Lung microvascular endothelial cell (primary cell): ENCODE results near the gene CCDC182. TPM values are rescaled to one million over a fixed set of nuclear protein-coding genes. Genes with fewer than 3 reads are reported as not detected.

Experiments used
- DNase-seq, 2 donors: peaks; one replicate each; pipeline versions ENCODE4 v3.0.0 to v3.0.0-alpha.2; 2010; ENCODE audit warnings: low read depth in 2 of 2
- total RNA-seq: library from RNA; depleted of rRNA; stranded (reverse); fragments of >200 nt; gene quantifications from 2 replicates; pipeline ENCODE4 v1.2.1, GENCODE V29; 2014

CCDC182 gene
- total RNA-seq = not detected in 2 replicates

- DNase-seq = no peak
These were observed at the start of gene CCDC182 for GRCh38 chr17:57745242-57745641. TSS of gene CCDC182 (minus strand) at chr17:57745299. CDS start at chr17:57745272, 27 bp downstream.

DNA sequence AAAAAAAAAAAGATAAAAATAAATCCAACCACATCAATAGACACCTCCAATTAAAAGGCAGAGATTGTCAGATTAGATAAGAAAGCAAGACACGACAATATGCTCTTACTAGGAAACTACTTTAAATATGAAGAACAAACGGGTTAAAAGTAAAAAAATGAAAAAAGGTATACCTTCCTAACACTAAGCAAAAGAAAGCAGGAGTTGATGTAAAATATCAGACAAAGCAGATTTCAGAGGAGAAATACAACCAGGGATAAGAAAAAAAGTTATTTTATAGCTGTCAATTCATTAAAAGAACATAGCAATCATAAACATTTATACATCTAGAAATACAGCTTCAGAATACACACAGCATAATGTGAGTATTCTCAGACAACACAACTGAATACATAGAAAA is 49.7 kb upstream of the CCDC182 start:
- DNase-seq = no peak

GRCh38 chr17:57788725-57789124 is 43.6 kb upstream of the CCDC182 start:
- DNase-seq = no peak

DNA sequence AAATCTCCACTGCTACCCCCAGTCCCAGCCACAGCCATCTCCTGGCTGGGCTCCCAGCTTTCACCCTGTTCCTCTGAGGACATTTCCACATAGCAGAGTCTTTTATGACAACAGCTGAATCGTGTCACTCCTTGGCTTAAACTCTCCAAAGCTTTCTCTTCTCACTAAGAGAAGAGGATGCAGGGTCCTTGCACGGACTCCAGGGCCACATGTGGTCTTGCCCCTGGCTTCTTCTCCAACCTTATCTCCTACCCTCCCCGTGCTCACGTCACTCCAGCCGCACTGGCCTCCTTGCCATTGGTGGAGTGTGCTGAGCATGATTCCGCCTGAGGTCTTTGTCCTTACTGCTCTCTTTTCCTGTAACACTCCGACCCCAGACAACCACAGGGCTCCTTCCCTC is 39.9 kb upstream of the CCDC182 start:
- DNase-seq = no peak

- no peak for DNase-seq
These were observed 39.3 kb upstream of the CCDC182 start for GRCh38 chr17:57784226-57784895.

DNA sequence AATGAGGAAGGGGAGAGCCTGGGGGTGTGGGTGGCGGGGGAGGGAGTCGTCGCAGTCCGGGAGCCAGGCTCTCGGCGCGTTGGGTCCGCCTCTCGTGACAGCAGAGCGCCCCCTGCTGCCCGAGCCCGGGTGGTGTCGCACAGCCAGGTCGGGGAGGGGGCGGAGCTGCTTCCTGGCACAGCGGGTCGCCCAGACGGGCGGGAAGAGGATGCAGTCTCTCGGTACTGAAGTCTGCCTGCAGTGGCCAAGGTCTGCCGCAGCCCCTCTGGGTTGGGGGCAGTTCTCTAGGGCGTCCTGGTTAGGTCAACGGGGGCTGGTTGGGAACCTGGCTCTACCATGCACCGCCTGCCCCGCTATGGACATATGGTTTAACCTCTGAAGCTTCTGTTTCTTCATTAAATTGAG is 38.2 kb upstream of the CCDC182 start:
- peak; percentile 55 to 62 for DNase-seq

- DNase-seq = no peak
These were observed 37.7 kb upstream of the CCDC182 start for GRCh38 chr17:57782647-57783337.

DNA sequence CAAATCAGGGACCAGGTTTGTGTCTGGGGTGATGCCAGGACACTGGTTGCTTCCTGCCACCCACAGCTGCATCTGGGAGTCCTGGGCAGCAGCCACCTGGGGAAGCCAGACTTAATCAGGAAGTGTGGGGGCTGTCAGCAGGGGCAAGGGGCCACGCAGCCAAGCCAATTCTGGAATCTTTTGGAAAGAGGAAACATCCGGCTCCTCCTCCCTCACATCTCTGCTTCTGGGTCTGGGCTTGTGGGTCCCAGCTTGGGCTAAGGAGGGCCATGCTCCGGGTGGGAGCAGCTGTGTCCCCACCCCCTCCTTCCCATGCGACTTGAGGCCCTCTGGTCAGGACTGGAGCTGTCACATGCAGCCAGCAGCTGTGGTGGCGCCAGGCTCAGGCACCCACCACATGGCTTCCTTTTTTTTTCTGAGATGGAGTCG is 37.0 kb upstream of the CCDC182 start:
- DNase-seq = peak; percentile 3 to 40

GRCh38 chr17:57781386-57782061 is 36.4 kb upstream of the CCDC182 start:
- DNase-seq = no peak

GRCh38 chr17:57779706-57780105 is 34.6 kb upstream of the CCDC182 start:
- DNase-seq = no peak

- no peak for DNase-seq
These were observed 33.2 kb upstream of the CCDC182 start for GRCh38 chr17:57778306-57778705.

- DNase-seq = no peak
These were observed 31.3 kb upstream of the CCDC182 start for GRCh38 chr17:57776366-57776765.

- DNase-seq = no peak
These were observed 29.8 kb upstream of the CCDC182 start for GRCh38 chr17:57774872-57775271.

- peak in 1 of 2 donors; percentile 86 for DNase-seq
These were observed 28.5 kb upstream of the CCDC182 start for GRCh38 chr17:57773557-57773956.

DNA sequence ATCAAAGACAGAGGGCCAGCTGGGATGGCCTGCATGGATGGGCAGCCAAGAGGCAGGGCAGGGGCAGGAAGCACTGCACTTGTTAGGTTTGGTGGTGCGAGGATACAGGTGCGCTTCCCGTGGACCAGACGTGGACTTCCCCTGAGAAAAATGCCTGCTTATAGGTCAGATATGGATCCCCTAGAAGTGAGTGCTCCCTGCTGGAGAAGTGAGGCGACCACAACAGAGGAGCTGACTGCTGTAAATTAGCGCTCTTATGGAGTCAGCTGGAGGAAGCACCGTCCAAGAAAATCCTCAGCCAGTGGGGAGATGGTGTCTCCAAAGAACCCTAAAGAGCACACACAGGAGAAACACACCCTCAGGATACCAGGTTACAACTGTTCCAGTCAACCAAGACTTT is 27.7 kb upstream of the CCDC182 start:
- DNase-seq = no peak

DNA sequence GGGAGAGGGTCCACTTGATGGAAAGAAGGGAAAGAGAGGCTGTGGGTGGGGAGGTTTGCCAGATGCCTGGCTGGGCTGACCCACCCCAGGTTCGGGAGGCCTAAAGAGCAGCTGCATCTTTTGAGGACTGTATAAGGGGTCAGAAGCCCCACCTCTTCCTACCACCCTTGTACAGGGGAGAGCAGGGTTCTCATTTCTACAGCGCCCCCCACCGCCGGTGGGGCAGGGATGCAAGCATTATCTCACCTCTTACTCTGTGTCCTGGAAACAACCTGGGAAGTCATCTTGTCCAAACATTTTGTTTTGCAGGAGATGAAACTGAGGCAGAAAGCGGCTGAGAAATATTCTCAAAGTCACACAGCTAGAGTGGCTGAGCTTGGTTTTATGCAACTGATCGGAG is 22.5 kb upstream of the CCDC182 start:
- DNase-seq = no peak

- peak in 1 of 2 donors; percentile 47 for DNase-seq
These were observed 21.3 kb upstream of the CCDC182 start for GRCh38 chr17:57766318-57766943.

DNA sequence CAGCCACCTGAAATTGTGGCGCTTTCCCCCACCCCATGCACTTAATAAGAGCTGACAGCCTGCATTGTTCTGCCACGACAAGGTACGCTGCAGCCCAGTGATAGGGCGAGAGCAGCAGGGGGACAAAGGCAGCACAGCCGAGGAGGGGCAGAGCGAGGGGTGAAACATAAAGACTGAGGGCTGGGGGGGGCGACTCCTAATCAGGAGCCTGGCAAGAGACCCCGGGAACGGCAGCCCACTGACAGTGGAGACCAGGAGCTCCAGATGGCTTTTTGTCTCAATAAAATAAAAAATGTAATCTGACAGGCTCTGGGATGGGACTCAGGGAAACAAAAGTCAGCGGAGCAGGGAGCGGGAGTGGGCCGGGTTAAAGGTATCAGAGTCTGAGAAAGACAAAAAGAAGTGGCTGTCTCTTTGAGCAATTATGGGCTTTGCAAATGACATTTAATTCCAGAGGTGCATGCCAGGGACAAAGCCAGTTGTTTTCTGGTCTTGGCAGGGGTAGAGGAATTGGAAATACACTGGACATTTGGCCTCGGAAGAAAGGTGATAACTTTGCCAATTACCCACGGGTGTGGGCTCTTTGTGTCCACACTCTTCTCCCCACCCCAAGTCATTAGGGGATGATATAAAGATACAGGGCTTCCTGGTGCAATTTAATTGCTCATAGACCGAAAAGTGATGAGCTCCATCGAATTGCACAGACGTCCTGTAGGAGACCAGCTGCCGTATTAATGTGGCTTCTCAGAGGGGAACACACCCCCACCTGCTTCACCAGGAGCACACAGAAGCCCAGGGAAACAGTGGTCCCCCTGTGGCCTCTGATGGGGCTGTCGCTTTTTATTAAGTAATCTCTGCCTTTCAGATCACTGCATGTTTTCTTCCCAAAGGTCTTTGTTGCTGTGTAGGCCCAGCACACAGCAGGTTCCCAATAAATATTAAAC is 17.6 kb upstream of the CCDC182 start:
- no peak for DNase-seq

GRCh38 chr17:57761887-57762286 is 16.8 kb upstream of the CCDC182 start:
- DNase-seq = no peak

DNA sequence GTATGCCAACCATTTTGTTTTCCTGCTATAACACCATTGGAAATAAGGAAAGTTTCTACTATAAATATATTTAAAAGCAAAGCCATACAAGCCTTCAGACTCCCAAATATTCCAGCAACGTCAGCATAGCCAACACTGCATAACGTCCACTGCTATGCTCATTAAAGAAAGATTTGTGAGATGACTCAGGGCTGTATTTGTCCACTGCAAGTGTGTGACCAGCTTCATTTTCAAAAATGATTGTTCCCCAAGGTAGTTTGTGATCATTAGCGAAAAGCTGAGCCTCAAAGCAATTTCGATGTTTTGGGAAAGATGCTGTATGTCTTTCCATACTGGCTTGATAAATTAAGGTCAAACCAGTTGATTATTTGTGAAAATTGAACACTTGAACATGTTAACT is 14.9 kb upstream of the CCDC182 start:
- DNase-seq = no peak

- no peak for DNase-seq
These were observed 13.6 kb upstream of the CCDC182 start for GRCh38 chr17:57758654-57759053.
